ENCODE data around the gene RUNX1.

The RUNX1 gene

GRCh38 chr21:35036465-35037383 is 12.4 kb downstream of the RUNX1 start:
- no peak for DNase-seq (ENCODE audit: low read depth in 2 of 2)

GRCh38 chr21:35035581-35035980 is 13.5 kb downstream of the RUNX1 start:
- DNase-seq (ENCODE audit: low read depth in 2 of 2) = no peak

GRCh38 chr21:35035116-35035515 is 14.0 kb downstream of the RUNX1 start:
- no peak for DNase-seq (ENCODE audit: low read depth in 2 of 2)

- DNase-seq (ENCODE audit: low read depth in 2 of 2) = no peak
Observed at GRCh38 chr21:35034203-35034926, 14.7 kb downstream of the RUNX1 start.

GRCh38 chr21:35032474-35033263 is 16.4 kb downstream of the RUNX1 start:
- no peak for DNase-seq (ENCODE audit: low read depth in 2 of 2)

GRCh38 chr21:35028451-35028978 is 20.6 kb downstream of the RUNX1 start:
- DNase-seq (ENCODE audit: low read depth in 2 of 2) = no peak

- DNase-seq (ENCODE audit: low read depth in 2 of 2) = no peak
Observed at GRCh38 chr21:35027563-35028450, 21.3 kb downstream of the RUNX1 start.

GRCh38 chr21:35026617-35027562 is 22.2 kb downstream of the RUNX1 start:
- DNase-seq (ENCODE audit: low read depth in 2 of 2) = no peak

GRCh38 chr21:35026153-35026500 is 23.0 kb downstream of the RUNX1 start:
- DNase-seq (ENCODE audit: low read depth in 2 of 2) = no peak

- DNase-seq (ENCODE audit: low read depth in 2 of 2) = no peak
Observed at GRCh38 chr21:35025206-35026152, 23.6 kb downstream of the RUNX1 start.

- no peak for DNase-seq (ENCODE audit: low read depth in 2 of 2)
Observed at GRCh38 chr21:35024513-35024912, 24.6 kb downstream of the RUNX1 start.

GRCh38 chr21:35024071-35024420 is 25.1 kb downstream of the RUNX1 start:
- no peak for DNase-seq (ENCODE audit: low read depth in 2 of 2)

GRCh38 chr21:35023396-35024070 is 25.6 kb downstream of the RUNX1 start:
- no peak for DNase-seq (ENCODE audit: low read depth in 2 of 2)

GRCh38 chr21:35021546-35021945 is 27.6 kb downstream of the RUNX1 start:
- DNase-seq (ENCODE audit: low read depth in 2 of 2) = no peak

GRCh38 chr21:35020902-35021301 is 28.2 kb downstream of the RUNX1 start:
- DNase-seq (ENCODE audit: low read depth in 2 of 2) = no peak

GRCh38 chr21:35020436-35020835 is 28.7 kb downstream of the RUNX1 start:
- DNase-seq (ENCODE audit: low read depth in 2 of 2) = no peak

- DNase-seq (ENCODE audit: low read depth in 2 of 2) = no peak
Observed at GRCh38 chr21:35019631-35020032, 29.5 kb downstream of the RUNX1 start.

- DNase-seq (ENCODE audit: low read depth in 2 of 2) = no peak
Observed at GRCh38 chr21:35017256-35017655, 31.8 kb downstream of the RUNX1 start.

Data from fibroblast of skin of left quadriceps (primary cell).